Left ventricle myocardium inferior (tissue), 1 donor: ENCODE measurements around the gene CCNA2. TPM values are rescaled to one million over a fixed set of nuclear protein-coding genes. Genes with fewer than 3 reads are reported as not detected.

Source experiments
- DNase-seq: peaks from one replicate; pipeline ENCODE4 v3.0.0-alpha.2; 2020
- H3K27ac ChIP-seq: fragments of 200-600 bp; replicated peaks from 2 replicates; pipeline ENCODE4 v1.8.0; 2021
- H3K27me3 ChIP-seq: fragments of 200-600 bp; 2 replicates; pipeline ENCODE4 v1.8.0; 2021; ENCODE audit warnings: low read depth
- H3K36me3 ChIP-seq: fragments of 200-600 bp; 2 replicates; pipeline ENCODE4 v1.8.0; 2021
- H3K4me1 ChIP-seq: fragments of 200-600 bp; 2 replicates; pipeline ENCODE4 v1.8.0; 2021
- H3K4me3 ChIP-seq: fragments of 200-600 bp; 2 replicates; pipeline ENCODE4 v1.8.0; 2021; ENCODE audit warnings: mild to moderate bottlenecking, moderate library complexity
- H3K9me3 ChIP-seq: fragments of 200-600 bp; replicated peaks from 2 replicates; pipeline ENCODE4 v1.8.0; 2021
- intact Hi-C: fragments of 100-400 bp; cut with micrococcal nuclease; formaldehyde crosslinking; loops from one replicate; pipeline ENCODE4 v1.11.0; 2022
- total RNA-seq: library from RNA; stranded (reverse); fragmentation: NEBNext Ultra II Directional; extraction: Animal tissue kit (Norgen Biotek cat#: 25700); gene quantifications from one replicate; pipeline ENCODE4 v1.2.1, GENCODE V29; 2021
- TF ChIP-seq, protein P1 (sequence below): fragments of 200-600 bp; IDR thresholded peaks from 2 replicates; pipeline ENCODE4 v1.8.0; 2021; ENCODE audit warnings: antibody characterized with exemption, mild to moderate bottlenecking, borderline replicate concordance
- donor health status: DM: no; HTN: yes; CAD: no; lungs with severe emphysema.

Gene CCNA2
- total RNA-seq, 1 donor from 2014 or later = 0.52 TPM

DNA sequence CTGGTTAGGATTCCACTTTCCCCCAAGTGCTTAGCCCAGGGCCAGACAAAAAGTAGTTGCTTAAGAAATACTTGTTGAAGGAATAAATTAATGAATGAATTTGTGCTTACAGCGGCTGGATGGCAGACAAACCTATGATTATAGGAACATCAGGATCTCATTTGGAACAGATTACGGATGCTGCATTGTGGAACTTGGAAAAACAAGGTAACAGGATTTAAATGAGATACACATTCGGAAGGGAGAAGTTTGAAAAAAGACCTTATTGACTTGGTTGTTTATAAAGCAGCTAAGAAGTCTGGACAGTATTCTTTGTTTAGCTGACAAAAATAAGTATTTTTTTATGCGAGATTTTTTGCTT is 22.0 kb downstream of the CCNA2 start:
- Histone ChIP-seq H3K9me3 (no peaks in the 10 kb centered on the region), H3K27me3 (no peaks in the 10 kb centered on the region), H3K27ac (peak overlapping the region; percentile 94), H3K36me3 (peaks cover 42% of the 10 kb centered on the region), H3K4me1 (peaks cover 28% of the 10 kb centered on the region), H3K4me3 (peak overlapping the region; percentile 83)
- no peak for DNase-seq
- intact Hi-C loops = no loop called here
- TF ChIP-seq, protein P1, sequence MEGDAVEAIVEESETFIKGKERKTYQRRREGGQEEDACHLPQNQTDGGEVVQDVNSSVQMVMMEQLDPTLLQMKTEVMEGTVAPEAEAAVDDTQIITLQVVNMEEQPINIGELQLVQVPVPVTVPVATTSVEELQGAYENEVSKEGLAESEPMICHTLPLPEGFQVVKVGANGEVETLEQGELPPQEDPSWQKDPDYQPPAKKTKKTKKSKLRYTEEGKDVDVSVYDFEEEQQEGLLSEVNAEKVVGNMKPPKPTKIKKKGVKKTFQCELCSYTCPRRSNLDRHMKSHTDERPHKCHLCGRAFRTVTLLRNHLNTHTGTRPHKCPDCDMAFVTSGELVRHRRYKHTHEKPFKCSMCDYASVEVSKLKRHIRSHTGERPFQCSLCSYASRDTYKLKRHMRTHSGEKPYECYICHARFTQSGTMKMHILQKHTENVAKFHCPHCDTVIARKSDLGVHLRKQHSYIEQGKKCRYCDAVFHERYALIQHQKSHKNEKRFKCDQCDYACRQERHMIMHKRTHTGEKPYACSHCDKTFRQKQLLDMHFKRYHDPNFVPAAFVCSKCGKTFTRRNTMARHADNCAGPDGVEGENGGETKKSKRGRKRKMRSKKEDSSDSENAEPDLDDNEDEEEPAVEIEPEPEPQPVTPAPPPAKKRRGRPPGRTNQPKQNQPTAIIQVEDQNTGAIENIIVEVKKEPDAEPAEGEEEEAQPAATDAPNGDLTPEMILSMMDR = no peak

- Histone ChIP-seq H3K36me3 (peaks cover 37% of the 10 kb centered on the region), H3K9me3 (no peaks in the 10 kb centered on the region), H3K4me1 (peaks cover 28% of the 10 kb centered on the region), H3K27me3 (no peaks in the 10 kb centered on the region), H3K27ac (peak within 1 kb of the TSS; percentile 94), H3K4me3 (peak within 1 kb of the TSS; percentile 83)
- peak; percentile 94 for DNase-seq
- intact Hi-C loops = no loop called here
- TF ChIP-seq, protein P1 = no peak
Observed at GRCh38 chr4:121800961-121801714, 22.5 kb downstream of the CCNA2 start, which contains the start of gene EXOSC9. EXOSC9 (plus strand) TSS chr4:121801323; CDS start chr4:121801425, 102 bp downstream.

- H3K27me3 ChIP-seq = no peaks in the 10 kb centered on the region
- DNase-seq = no peak
- TF ChIP-seq, protein P1 = no peak
- H3K4me3 ChIP-seq = peak overlapping the region; percentile 83
- H3K27ac ChIP-seq = peak overlapping the region; percentile 94
- peaks cover 31% of the 10 kb centered on the region for H3K36me3 ChIP-seq
- H3K9me3 ChIP-seq = no peaks in the 10 kb centered on the region
- peaks cover 28% of the 10 kb centered on the region for H3K4me1 ChIP-seq
- intact Hi-C loops = no loop called here
Observed at GRCh38 chr4:121800638-121800960, 23.1 kb downstream of the CCNA2 start.

DNA sequence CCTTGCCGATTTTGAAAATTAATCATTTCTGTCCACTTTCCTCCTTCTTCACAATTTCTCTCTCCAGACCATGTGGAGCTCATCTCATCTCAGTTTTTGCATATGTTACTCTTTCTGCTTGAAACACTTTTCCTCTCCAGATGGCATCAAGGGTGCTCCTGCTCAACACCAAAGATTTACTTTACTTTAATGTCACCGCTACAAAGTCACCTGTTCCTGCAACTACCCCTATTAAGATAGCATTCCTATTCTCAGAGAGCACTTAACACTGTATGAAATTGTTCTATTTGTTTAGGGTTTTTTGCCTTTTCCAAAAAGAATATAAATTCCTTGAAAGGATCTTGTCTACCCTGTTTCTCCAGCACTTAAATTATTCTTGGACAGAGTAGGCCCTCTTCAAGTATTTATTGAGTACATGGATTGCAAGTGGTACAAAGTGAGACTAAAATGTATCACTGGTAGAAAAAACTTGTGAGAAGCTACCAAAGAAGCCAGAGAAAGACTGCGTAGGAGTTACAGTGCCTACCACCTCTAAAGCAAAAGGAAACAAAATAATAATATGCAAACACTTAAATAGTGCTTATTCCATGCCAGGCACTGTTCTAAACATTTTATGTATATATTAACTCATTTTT is 23.7 kb downstream of the CCNA2 start:
- H3K36me3 ChIP-seq = peaks cover 25% of the 10 kb centered on the region
- no peak for DNase-seq
- intact Hi-C loops = no loop called here
- H3K27me3 ChIP-seq = peaks cover 2% of the 10 kb centered on the region
- no peaks in the 10 kb centered on the region for H3K9me3 ChIP-seq
- H3K27ac ChIP-seq = peak overlapping the region; percentile 94
- H3K4me3 ChIP-seq = peak overlapping the region; percentile 83
- H3K4me1 ChIP-seq = peaks cover 28% of the 10 kb centered on the region
- TF ChIP-seq, protein P1 = no peak

DNA sequence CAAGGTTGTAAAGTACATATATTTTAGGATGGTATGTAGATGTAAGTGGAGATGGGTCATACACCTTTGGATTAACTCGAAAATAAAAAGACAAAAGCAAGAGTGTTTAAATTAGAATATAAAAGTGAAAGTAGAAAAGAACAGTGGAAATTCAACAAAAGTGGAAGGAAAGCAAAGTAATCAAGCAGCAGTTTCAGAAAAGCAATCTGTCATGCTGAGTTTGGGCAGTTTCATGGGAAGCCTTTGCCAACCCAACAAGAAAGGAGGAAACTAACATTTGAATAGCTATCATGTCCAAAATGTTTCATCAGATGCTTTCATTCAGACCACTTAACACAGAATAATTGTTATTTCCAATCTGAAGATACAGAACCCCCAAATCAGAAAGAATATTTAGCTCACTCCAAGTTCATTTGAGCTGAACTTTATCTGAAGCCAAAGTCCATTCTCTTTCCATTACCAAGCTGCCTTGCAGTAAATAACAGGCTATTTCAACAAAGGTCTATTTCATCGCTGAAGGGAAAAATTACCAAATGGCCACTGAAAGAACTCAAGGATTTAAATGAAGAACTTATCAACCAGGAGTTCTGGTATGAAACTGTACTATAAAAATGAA is 24.4 kb downstream of the CCNA2 start:
- Histone ChIP-seq H3K9me3 (no peaks in the 10 kb centered on the region), H3K4me3 (no peak overlapping the region), H3K27me3 (peaks cover 5% of the 10 kb centered on the region), H3K36me3 (peaks cover 19% of the 10 kb centered on the region), H3K4me1 (peaks cover 28% of the 10 kb centered on the region), H3K27ac (no peak overlapping the region)
- intact Hi-C loops = no loop called here
- TF ChIP-seq, protein P1 = no peak
- DNase-seq = no peak
